ENCODE measurements around the gene KCNJ1. TPM values are rescaled to one million over a fixed set of nuclear protein-coding genes. Genes with fewer than 3 reads are reported as not detected.

Gene KCNJ1
- total and polyA plus RNA-seq, 8 donors = 0.03 to 0.28 (median 0.08) TPM; not detected in 3

DNA sequence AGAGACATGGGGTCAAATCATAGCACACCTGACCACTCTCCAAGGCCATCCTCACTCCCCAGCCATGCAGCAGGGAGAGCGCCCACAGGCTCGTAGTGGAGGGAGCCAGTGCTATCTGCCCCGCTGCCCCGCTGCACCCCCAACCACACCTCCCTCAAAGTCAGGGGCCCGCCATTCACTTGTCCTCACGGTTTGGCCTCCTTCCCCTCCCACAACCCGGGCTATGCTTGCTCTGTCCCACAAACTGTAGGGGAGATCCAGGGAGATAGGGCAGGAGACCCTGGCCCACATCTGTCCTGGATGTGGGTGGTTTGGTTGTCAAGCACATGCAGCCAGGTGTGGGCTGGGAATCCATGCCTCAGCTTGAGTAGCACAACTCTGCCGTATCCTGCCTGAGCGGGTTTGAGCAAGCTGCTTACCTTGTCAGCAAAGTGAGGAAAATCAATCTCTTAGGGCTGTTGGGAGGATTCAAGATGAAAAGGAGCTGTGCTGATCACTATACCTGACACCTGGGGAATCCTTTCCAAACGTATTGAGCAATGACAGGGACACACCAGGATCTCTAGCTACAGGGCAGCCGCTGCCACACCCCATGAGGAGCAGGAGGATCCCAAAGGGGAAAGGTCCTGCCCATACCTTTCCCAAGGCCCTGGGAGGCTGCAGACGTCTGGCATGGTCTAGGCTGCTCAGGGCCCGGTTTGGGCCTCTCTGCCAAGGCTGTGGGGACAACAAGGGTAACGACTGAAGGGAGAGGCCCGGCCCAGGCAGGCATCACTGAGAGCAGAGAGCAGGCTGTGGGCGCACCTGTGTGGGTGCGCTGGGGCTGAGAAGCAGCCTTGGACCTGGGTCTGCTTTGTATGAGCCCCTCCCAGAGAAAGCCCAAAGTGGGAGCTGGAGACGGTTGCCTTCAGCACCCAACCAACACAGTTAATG lies 47.4 kb upstream of the KCNJ1 start:
- peaks cover 0 to 2% (median 2%) of the 10 kb centered on the region in 3 donors for H3K4me1 ChIP-seq
- no peak overlapping the region for H3K27ac ChIP-seq
- no peaks in the 10 kb centered on the region for H3K27me3 ChIP-seq
- no peaks in the 10 kb centered on the region for H3K9me3 ChIP-seq
- 84 to 89% methylated on average over 18 of the region's 18 CpGs for WGBS, 2 donors
- TF ChIP-seq, protein P1, sequence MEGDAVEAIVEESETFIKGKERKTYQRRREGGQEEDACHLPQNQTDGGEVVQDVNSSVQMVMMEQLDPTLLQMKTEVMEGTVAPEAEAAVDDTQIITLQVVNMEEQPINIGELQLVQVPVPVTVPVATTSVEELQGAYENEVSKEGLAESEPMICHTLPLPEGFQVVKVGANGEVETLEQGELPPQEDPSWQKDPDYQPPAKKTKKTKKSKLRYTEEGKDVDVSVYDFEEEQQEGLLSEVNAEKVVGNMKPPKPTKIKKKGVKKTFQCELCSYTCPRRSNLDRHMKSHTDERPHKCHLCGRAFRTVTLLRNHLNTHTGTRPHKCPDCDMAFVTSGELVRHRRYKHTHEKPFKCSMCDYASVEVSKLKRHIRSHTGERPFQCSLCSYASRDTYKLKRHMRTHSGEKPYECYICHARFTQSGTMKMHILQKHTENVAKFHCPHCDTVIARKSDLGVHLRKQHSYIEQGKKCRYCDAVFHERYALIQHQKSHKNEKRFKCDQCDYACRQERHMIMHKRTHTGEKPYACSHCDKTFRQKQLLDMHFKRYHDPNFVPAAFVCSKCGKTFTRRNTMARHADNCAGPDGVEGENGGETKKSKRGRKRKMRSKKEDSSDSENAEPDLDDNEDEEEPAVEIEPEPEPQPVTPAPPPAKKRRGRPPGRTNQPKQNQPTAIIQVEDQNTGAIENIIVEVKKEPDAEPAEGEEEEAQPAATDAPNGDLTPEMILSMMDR (IDR thresholded peaks at IDR 0.05) = no peak
- no peak for ATAC-seq
- H3K4me3 ChIP-seq = no peak overlapping the region
- FAIRE-seq = no peak
- H3K36me3 ChIP-seq = no peaks in the 10 kb centered on the region
- intact Hi-C loops (cut with DNase I) = no loop called here
- DNase-seq = no peak

DNA sequence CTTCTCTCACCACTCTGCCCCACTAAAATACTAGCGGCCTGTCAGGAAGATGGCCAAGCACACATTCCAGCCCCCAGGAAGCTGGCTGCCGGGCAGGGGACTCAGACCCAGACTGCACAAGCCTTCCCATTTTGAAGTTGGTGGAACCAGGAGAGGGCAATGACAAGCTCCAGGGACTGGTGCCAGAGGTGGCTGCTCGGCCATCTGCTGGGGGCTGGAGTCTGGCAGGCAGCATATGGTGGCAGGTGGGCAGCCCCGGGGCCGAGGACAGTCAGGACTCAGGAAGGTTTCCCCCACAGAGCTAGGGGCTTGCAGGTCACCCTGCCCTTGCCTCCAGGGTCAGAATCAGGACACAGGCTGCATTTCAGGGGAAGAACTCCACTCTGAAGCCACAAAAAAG lies 46.7 kb upstream of the KCNJ1 start:
- peaks cover 0 to 9% (median 9%) of the 10 kb centered on the region in 3 donors for H3K4me1 ChIP-seq
- FAIRE-seq = no peak

DNA sequence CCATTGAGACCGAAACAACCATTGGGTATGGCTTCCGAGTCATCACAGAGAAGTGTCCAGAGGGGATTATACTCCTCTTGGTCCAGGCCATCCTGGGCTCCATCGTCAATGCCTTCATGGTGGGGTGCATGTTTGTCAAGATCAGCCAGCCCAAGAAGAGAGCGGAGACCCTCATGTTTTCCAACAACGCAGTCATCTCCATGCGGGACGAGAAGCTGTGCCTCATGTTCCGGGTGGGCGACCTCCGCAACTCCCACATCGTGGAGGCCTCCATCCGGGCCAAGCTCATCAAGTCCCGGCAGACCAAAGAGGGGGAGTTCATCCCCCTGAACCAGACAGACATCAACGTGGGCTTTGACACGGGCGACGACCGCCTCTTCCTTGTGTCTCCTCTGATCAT lies 44.6 kb upstream of the KCNJ1 start:
- FAIRE-seq (no peak), DNase-seq (no peak), ATAC-seq (no peak)
- Histone ChIP-seq H3K27me3 (no peaks in the 10 kb centered on the region), H3K4me1 (peaks cover 0 to 19% (median 16%) of the 10 kb centered on the region in 3 donors), H3K4me3 (no peak overlapping the region), H3K9me3 (no peaks in the 10 kb centered on the region), H3K36me3 (no peaks in the 10 kb centered on the region), H3K27ac (no peak overlapping the region)
- intact Hi-C loops (cut with DNase I) = no loop called here
- TF ChIP-seq, protein P1 (IDR thresholded peaks at IDR 0.05) = no peak
- WGBS, 2 donors = 93 to 94% methylated on average over 18 of the region's 18 CpGs

More for the DNA sequence above, 46.7 kb upstream of the KCNJ1 start:
- 88 to 93% methylated on average over 5 of the region's 5 CpGs for WGBS, 2 donors
- Histone ChIP-seq H3K27me3 (no peaks in the 10 kb centered on the region), H3K36me3 (no peaks in the 10 kb centered on the region), H3K9me3 (no peaks in the 10 kb centered on the region), H3K4me3 (no peak overlapping the region), H3K27ac (no peak overlapping the region)
- no peak for ATAC-seq
- TF ChIP-seq, protein P1 (IDR thresholded peaks at IDR 0.05) = no peak
- intact Hi-C loops (cut with DNase I) = no loop called here
- no peak for DNase-seq

DNA sequence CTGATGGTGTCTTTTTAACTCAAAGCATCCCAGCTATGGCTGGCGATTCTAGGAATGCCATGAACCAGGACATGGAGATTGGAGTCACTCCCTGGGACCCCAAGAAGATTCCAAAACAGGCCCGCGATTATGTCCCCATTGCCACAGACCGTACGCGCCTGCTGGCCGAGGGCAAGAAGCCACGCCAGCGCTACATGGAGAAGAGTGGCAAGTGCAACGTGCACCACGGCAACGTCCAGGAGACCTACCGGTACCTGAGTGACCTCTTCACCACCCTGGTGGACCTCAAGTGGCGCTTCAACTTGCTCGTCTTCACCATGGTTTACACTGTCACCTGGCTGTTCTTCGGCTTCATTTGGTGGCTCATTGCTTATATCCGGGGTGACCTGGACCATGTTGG lies 44.1 kb upstream of the KCNJ1 start:
- FAIRE-seq = no peak
- no peaks in the 10 kb centered on the region for H3K27me3 ChIP-seq
- no peaks in the 10 kb centered on the region for H3K9me3 ChIP-seq
- TF ChIP-seq, protein P1 (IDR thresholded peaks at IDR 0.05) = no peak
- no peak overlapping the region for H3K4me3 ChIP-seq
- no peak for ATAC-seq
- no peak overlapping the region for H3K27ac ChIP-seq
- no peaks in the 10 kb centered on the region for H3K36me3 ChIP-seq
- DNase-seq = no peak
- H3K4me1 ChIP-seq = peaks cover 0 to 19% (median 16%) of the 10 kb centered on the region in 3 donors
- 93 to 96% methylated on average over 17 of the region's 17 CpGs for WGBS, 2 donors
- intact Hi-C loops (cut with DNase I) = no loop called here

DNA sequence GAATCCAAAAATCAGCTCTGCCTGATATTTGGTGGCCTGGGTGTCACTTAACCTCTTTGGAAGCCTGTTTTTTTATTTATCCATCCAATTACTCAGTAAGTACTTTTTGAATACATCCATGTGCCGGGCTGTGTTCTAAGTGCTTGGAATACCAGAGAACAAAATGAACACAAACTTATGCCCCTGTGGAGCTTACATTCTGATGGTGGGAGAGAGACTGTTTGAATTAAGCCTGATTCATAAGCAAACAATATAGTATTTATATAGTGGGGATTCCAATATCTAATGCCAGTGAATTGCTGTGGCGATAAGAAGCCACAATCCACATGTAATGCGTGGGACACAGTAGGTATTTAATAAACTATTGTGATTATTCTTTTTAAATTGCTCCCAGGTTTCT lies 43.5 kb upstream of the KCNJ1 start:
- Histone ChIP-seq H3K4me1 (peaks cover 0 to 23% (median 16%) of the 10 kb centered on the region in 3 donors), H3K27ac (no peak overlapping the region), H3K27me3 (no peaks in the 10 kb centered on the region), H3K36me3 (no peaks in the 10 kb centered on the region), H3K4me3 (no peak overlapping the region), H3K9me3 (no peaks in the 10 kb centered on the region)
- DNase-seq = no peak
- intact Hi-C loops (cut with DNase I) = no loop called here
- 72 to 73% methylated on average over 3 of the region's 3 CpGs for WGBS, 2 donors
- TF ChIP-seq, protein P1 (IDR thresholded peaks at IDR 0.05) = no peak
- no peak for ATAC-seq
- no peak for FAIRE-seq
